NCI-H510A treated with DMSO at 0.1 percent for 48 hours (cell line): Measurements from ENCODE around the gene SPRY2.
"Not testable (repeated sequence)": the region's sequence is repeated elsewhere in the genome, so short reads cannot be mapped to it uniquely, and the experiment has no call there.

Experiments used
- DNase-seq: peaks from one replicate; lab custom pipeline; 2025; lab: John Stamatoyannopoulos, UW

SPRY2 gene

DNA sequence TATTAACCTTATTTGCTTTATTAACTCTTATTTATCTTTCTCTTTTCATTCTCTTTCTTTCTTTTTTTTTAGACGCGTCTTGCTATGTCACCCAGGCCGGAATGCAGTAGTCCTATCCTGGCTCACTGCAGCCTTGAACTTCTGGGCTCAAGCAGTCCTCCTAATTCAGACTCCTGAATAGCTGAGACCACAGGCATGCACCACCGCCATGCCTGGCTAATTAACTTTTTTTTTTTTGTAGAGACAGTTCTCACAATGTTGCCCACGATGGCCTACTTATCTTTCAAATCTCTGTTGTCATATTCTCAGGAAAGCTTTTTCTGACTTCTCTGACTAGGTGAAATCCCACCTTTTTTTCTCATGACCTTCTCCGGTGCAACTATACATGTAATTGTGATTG, 7.8 kb upstream of the SPRY2 start:
- no peak for DNase-seq

DNA sequence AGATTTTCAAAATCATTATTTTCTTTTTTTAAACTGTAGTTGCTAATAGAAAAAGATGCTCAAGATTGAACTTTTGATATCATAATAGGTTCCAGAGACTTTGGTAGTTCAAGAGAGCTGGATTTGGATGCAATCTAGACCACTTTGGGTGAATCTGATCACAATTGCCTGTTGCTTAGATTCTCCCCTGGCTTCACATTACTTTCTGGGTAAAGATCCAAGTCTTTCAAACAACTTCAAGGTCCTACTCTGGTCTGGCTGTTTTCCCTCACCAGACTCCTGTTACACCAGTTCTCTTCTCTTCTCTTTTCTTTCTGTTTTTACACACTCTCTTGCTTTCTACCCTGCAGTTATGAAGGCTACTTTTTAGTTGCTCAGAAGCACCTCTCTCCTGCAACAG, 7.4 kb upstream of the SPRY2 start:
- no peak for DNase-seq

DNA sequence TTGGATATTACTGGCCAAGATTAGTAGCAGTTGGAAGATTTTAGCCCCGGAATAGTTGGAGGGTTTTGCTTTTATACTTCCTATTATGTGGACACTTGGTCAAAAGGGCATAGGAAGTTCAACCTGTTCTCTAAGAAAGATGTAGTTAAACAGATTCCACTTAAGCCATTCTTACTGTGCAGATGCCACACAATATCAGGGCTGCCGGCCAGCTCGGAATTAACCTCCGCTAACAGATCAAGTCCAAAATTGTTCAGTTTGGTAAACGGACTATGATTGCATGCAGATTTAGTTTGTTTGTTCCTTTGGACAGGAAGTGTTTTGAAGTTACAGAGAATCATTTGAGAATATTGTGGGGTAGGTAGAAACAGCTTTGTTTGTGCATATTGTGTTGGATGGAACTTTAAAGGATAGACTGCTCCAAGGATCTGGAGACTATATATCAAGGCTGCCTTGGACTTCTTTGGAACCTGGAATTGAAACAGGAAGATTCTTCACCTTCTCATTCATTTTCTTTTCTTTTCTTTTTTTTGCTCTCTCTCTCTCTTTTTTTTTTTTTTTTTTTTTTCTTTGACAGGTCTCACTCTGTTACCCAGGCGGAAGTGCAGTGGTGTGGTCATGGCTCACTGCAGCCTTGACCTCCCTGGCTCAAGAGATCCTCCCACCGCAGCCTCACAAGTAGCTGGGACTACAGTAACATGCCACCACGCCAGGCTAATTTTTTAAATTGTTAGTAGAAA, 5.0 kb upstream of the SPRY2 start:
- no peak for DNase-seq

DNA sequence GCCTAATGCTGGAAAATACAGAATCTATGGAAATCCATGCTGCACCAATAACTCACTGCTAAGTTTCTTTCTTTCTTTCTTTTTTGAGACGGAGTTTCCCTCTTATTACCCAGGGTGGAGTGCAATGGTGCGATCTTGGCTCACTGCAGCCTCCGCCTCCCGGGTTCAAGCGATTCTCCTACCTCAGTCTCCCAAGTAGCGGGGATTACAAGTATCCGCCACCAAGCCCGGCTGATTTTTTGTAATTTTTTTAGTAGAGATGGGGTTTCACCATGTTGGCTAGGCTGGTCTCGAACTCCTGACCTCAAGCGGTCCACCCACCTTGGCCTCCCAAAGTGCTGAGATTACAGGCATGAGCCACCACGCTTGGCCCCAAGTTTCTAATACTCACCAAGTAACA, 3.1 kb upstream of the SPRY2 start:
- not testable (repeated sequence) for DNase-seq

DNA sequence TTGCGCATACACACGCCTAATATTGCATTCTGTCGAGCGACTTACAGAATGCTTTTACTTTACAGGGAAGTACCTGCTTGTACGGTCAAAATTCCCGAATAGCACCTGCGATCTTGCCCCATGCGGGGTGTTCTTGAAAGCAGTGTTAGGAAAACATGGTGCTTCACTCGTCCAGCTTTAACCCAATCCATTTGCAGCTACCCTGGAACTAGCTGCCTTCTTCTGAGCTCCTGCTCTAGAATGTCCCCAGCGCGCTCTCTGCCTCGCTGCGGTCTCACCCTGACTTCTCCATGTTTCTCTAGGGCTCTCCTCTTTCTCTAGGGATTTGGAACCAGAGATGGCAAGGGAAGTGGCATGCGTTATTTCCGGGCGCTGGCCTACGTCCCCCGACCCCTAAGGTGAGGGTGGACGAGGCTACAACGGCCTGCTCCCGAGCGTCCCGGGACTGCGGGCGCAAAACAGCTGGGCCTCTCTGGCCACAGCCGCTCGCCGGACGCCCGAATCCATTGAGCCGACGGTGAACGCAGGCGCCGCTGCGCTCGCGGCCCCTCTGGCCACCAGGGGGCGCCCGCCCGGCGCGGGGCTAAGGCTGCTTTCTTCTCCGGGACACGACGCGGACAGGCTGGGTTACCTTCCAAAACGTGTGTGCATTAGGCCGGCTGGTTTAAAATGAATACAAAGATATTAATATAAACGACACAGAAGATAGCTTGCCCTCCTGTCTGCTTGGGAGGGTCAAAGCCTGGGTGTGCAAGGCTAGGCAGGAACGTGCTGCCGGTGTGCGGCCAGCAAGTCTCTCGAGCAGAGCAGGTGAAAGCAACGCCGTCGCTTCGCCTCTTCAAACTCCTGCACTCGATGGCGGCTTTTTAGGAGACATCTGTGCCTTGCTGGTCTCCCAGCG, 1.8 kb upstream of the SPRY2 start:
- peak; percentile 58 for DNase-seq

DNA sequence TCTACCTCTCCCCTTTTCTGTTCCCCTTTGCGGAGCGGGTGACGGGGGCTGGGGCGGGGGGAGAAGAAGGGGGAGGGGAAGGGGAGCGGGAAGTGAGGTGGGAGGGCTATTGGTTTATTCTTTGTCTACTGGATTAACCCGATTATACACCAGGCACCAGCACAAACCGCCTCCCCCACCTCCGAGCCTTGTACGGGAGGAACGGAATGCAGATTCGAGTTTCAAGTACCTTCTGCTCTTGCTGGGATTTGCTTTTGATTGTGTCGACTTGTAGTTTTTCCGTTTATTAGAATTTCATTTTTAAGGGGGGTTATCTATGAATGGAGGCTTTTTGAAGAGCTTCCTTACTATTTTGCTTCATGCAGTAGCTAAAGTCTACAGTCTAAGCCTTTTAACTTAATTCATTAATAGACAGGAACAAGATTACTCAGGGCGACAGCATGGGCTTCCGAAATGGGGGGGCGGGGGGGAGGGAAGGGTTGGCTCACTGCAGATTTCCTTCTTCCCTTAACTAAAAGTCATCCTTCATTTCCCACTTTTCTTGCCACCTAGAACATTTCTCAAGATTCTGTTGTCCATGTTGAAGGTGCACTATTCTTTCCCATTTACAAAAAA, 937 bp upstream of the SPRY2 start:
- DNase-seq, result peak; percentile 10

DNA sequence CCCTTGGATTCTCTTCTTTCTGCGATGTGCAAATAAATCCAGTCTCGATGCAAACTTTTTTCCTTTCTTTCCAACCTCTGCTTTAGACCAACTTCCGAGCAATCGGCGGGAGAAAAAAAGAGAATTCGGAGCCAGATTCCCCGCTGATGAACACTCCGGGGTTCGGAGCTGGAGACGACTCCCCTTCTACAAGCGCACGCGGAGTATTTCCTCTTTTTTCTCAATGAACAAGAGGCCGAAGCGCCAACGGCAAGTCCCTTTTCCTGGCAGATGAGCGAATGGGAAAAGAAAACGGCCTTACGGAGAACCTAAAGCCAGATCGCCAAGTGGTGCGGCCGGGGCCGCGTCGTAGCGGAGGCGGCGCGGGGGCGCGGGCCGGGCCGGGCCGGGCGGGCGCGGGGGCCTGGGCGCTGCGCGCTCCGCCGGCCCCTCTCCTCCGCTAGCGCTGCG, 250 bp downstream of the SPRY2 start:
- no peak for DNase-seq

DNA sequence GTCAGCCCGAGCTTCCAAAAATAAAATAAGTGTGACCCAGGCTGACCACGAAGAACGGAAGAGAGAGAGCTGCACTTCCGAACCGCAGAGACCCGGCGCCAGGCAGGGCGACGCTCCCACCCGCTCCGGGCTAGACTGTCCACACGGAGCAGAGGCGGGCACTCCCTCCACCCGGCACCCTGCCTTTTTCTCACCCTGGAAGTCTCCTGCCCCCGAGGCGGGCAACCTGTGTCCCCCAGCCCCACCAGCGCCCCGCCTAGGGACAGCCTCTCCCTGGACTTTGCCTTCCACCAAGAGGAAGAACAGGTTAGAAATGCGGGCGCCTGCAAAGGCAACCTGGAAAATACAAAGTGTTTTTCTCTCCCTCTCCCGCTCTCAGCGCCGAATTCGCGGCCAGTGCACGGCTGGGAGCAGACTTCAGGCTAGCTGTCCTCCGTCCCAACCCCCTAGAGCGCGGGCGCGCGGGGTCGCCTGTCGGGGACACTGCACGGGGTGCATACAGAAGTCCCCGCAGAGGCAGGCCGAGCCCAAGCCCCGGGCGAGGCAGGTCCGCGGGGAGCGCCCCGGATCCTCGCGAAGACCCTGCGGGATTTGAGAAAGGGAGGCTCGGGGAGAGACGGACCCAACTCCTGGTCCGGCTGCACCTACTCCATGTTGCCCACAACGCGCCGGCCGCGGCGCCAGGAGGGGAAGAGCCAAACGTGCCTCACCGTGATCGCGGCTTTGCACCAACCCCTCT, 845 bp downstream of the SPRY2 start:
- DNase-seq, result peak; percentile 19

DNA sequence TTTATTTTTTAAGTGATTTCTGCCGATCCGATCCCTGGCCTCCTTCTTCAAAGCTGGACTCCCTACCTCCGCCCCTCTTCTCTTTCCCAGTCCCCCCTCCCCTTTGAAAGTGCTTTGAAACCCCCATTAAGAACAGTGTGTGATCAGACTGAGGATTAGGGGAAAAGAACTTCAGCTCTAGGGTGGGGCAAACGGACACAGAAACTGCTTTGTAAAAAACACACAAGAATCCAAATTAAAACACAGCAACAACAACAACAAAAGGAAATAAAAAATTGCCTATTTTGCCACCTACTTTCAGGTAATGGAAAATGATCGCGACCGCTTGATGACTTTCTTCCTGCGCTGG, 1.4 kb downstream of the SPRY2 start:
- DNase-seq, result no peak

DNA sequence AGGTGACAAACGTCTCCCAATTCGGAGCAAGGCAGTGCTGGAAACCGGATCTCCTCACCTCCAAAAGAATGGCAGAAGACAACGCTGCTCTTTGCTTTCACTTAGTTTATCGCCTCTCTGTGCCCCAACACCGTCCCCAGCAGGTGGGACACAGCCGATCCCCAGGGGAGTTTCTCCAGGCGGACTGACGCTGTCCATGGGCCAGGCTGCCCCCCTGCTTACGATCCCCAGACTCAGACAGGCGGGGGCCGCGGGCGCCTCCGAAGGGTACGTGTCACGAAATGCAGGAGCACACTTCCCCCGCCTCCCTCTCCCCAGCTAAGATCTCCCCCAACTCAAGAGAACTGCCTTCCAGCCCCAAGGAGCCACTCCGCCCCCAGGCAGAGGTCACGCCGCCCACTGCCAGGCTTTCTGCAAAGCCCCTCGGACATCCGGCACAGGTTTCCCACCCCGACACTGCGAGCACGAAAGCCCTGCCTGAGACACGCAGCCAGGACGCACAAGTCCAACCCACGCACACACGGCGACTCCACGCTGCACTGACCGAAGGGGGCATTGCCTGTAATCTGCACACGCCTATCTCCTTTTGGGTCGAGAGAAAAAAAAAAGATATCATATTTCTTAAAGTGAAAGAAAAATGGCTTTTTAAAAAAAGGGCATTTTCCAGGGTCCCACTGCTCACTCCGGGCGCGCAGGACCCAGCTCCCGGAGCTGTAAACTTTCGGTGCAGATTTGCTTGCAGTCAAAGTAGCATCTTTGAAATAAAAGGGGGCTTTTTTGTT, 2.0 kb downstream of the SPRY2 start:
- DNase-seq, result no peak

DNA sequence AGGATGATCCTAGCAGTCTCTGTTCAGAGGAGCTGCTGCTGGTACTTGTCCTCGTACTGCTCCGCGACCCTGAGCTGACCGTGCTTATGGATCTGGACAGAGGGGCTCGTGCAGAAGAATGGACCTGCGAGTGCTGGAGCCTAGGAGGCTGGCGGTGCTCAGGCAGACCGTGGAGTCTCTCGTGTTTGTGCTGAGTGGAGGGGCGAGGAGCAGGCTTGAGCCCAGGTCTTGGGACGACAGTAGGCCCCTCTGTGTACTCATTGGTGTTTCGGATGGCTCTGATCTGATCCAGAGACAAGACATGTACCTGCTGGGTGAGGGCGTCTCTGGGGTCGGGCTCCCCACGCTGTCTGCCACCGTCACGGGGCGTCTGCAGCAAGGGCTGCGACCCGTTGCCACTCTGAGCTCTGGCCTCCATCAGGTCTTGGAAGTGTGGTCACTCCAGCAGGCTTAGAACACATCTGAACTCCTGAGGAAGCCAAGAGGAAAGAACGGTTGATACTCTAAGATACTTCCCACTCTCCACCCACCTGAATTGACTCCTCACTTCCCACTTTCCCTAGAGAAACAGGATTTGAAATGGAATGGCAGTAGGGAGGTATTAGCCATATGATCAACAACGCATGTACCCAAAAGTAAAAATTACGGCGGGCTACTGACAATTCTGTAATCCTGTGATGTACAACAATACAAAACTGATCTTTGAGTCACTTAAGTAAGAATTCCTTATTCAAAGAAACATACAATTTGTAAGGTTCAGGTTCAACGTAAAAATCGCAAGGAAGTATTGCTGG, 3.4 kb downstream of the SPRY2 start:
- DNase-seq, result no peak

DNA sequence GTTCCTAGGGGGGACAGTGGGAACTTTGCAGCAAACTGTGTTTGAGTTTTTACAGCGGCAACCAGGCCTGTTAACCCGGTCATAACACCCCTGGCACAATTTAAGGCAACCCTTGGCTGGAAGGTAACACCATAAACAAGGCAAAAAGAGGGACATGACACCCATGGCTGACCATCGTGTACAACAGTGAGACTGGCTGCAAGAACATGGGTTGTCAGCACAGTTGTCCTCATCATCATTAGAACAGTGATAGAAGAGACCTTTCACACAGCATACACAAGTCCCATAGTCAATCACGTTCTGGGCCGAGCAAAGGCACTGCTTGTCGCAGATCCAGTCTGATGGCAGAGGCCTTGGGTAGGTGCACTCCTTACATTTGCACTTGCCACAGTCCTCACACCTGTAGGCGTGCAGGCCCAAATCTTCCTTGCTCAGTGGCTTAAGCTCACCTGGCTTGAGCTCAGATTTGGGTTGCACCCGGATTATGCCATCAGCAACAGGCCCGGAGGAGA, 4.1 kb downstream of the SPRY2 start:
- DNase-seq, result no peak

DNA sequence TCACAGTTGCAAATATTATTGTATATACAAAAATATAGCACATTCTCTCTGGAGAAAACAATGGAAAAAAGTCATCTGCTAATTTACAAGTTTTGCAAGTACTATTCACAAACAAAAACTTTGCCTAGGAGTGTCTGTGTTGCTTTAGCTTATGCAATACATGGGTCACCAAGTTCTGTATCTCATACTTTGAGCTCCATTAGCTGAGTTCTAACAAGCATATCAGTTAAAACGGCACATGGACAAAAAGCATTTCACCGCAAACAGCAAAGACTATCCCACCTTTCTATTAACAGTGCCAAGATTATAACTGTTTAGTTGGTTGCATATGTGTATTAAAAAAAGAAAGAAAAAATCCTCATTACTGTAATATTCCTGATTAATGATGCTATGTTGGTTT, 4.6 kb downstream of the SPRY2 start:
- DNase-seq, result no peak

DNA sequence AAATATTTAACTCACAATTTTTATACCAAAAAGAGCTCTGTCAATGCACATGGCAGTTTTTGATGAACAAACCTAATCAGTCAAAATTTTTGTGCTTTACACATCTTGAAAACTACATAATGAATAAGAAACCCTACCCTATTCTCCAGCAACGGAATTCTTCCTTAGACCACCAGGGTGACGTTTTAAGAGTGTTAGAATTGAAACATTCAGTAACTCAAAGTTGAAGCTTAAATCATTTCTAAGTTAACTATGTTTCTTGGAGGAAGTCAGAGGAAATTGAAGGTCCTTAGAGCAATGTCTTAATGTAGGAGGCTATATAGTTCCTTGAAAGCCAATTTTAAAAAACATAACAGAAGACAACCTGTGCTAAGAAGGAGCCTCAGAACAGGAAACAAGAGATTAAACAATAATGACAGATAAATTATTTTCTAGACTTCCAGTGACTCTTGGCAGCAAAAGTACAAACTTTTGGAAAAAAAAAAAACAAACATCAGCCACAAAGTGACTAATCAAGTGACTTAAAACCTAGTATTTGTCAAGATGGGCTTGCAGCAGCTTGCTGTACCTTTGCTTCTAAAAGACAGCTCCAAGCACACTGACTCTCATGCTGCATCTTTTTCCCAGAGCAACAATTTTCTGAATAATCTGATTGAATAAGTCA, 6.2 kb downstream of the SPRY2 start:
- DNase-seq, result no peak

DNA sequence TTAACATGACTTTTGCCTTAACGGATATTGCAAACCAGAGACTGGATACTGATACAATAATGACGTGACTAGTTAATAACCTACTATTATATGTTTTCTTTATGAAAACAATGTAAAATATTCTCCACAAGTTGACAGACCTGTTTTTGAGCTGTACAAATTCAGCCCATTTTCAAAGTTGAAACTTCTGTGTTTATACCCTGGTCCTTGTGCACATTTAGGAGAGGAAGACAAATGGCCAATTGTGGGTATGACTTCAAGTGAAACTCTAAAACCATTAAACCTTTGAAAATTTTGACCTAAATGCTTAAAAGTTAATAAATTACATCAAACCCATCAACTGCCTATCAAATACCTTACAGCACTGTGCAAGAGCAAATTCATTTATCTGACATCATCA, 8.9 kb downstream of the SPRY2 start:
- DNase-seq, result no peak

DNA sequence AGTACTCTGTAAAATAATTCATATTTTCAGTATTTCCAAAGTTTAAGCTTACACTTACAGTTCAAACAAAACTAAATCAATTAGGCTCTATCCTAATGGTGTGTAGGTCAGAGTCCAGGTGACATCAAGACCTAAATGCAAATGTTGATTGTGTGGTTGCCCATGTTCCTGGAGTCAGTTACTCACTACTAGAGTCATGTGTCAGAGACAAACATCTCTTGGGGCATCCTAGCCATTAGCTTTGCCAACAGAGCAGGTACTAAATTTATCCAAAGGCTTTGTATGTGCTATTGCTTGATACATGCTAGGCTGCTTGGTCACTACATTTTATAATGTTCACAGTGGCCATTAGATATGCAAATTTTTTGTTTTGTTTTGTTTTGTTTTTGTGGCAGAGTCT, 11.7 kb downstream of the SPRY2 start:
- DNase-seq, result no peak

DNA sequence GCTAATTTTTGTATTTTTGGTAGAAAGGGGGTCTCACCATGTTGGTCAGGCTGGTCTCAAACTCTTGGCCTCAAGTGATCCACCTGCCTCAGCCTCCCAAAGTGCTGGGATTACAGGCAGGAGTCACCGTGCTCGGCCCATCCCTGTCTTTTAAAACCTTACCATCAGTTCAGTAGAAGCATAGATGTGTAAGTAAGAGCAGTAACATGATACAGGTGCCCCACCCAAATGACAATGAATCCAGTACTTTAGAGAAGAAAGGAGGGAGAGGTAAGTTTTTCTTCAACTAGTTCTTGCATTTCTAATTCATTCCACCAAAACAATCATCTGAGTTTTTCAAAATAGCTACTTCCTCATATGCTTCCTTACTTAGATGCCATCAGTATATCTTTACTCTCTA, 21.9 kb downstream of the SPRY2 start:
- no peak for DNase-seq

DNA sequence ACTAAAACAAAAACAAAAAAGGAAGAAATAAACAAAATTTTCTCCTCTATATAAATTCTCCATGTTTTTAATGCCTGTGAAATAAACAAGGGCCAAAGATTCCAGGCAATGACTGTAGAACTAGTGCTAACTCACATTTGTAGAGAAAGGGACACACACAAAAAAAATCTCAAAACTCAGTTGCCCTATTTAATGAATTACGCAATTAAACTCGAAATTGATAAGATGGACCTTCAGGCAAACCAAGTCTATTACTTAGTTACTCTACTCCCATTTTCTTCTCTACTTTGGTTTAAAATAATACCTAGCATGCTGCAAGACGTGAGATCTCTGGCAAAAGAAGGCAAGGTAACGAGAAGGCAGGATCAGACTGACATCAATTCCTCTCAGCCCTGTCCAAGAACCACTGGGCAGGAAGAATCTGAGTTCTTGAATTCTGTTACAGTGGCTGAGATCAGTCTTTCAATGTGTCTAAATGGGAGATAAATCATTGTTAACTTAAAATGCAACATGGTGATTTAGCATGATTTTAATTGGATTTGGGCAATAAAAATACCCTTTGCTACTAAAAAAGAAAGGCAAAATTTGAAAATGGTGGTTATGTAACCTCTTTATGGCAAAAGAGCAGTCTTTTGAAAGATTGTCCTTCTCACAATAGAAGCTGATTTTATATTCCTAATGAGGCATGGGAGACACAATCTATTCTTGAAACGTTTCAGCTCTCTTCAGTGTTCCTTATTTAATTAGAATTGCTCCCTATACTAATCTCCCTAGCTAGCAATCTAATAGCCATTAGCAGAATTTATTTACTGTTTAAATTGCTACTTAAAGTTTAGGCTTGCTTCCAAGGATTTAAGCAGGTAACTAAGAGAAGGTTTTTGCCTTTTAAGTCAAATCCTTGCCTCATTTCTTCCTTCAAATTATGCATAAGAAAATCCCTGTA, 25.9 kb downstream of the SPRY2 start:
- DNase-seq, result no peak
